Ramos (cell line): ENCODE data around the gene ATRNL1.

Experiments used
- in situ Hi-C: fragments of 300-500 bp; cut with MboI; formaldehyde crosslinking; loops from one replicate; pipeline ENCODE4 v1.14.3; 2022; ENCODE audit warnings: low sequenced_read_pairs; ENCODE audit not compliant: unreplicated experiment

ATRNL1 gene

GRCh38 chr10:115964827-115965226, 871.7 kb downstream of the ATRNL1 start:
- in situ Hi-C loops = no loop called here

DNA sequence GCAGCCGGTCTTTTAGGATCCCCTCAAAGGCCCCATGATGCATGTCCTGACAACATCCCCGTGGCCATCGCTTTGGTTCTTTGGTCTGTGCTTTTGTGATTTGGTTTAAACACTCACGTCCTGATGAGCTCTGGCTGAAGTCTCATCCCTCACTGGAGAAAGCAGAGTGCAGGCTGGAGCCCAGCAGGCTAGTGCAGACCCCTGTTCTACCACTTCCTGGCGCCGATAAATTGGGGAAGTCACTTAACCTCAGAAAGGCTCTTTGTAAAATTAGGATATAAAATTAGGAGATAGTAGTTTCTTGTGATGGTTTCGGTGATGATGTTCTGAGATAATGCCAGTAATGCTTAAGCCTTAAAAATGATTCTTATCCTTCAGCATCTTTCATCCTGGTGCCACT, 872.2 kb downstream of the ATRNL1 start:
- in situ Hi-C loops = no loop called here

- in situ Hi-C loops = no loop called here
These were observed 875.1 kb downstream of the ATRNL1 start for GRCh38 chr10:115968236-115968635.

DNA sequence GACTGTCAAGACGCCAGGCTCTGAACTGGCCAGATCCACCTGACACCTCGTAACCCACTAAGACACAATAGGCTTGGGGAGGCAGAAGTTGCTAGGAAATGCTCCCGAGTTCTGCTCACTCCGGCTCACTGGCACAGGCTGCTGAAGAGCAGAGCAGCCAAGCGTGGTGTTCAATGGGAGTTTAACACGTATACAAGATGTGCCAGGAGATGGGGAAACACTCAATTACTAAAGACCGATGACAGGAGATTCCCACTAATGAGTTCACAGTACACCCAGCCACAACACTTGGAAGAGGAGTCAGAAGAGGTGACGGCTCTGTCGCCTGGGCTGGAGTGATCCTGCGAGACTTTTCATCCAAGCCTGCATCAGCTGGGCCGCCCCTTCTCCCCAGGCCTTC, 876.4 kb downstream of the ATRNL1 start:
- in situ Hi-C loops = no loop called here

DNA sequence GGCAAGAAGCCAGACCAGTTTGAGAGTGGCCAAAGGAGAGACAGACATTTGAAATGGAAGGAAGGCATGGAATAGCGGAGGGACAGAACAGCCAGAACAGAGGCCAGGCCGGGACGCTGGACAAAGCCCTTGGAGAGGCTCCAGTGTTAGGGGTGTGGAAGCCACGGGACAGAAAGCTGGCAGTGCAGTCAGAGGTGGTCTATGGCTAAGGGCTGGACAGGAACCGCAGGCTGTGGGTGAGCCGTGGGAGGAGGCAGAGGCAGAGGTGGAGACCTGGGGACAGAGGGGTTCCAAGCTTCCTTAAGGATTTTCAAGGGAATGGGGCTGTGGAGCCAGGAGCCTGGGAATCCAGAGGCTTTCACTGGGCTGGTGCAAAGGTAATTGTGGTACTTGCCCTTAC, 878.8 kb downstream of the ATRNL1 start:
- in situ Hi-C loops = no loop called here

GRCh38 chr10:115972426-115972825, 879.3 kb downstream of the ATRNL1 start:
- in situ Hi-C loops = no loop called here

DNA sequence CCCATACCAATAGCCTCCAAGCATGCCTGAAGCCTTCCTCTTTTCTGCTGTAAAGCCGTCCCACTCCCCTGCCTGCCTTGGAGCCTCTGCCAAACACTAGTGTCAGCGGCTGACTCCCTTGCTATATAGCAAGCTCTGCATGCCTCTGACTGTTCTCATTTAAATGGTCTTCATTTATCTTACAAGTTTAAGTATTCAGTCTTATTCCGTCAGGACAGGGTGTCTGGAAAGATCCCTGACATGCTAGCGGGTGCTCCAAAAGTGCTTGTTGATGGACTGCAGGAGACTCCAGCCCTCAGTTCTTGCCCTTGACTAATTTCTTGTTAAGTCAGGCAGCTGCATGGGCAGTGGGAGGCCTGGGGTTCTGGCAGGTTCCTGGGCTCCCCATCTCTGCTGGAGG, 881.2 kb downstream of the ATRNL1 start:
- in situ Hi-C loops = no loop called here

DNA sequence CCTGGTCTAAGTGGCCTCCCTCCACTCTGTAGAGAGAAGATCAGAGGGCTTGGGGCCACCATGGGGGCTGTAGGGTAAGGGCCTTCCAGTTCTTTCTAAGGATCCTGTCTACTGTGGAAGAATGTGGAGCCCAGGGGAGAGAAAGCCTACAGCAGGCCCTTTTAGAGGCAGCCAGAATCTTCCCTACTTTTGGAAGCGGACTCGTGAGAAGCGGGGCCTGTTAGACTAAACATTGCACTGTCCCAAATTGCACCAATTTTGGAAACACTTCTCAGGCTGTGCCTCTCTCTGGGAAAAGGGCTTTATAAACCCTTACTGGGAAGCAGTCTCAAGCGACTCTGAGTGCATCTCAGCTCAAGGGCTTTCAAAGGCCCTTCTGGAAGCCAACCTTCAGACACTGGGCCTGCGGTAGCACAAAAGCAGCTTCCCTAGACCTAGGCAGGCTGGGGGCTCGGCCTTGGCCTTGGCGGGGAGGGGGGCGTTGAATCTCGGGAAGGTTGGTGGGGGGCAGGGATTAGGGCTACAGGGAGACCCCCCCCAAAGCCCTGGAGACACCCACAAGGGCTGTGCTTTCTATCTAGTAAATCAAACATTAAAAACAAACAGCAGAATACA, 881.8 kb downstream of the ATRNL1 start:
- in situ Hi-C loops = no loop called here

GRCh38 chr10:115975506-115975905, 882.3 kb downstream of the ATRNL1 start:
- in situ Hi-C loops = no loop called here

- in situ Hi-C loops = no loop called here
These were observed 883.2 kb downstream of the ATRNL1 start for GRCh38 chr10:115976342-115976741.

- in situ Hi-C loops = no loop called here
These were observed 884.7 kb downstream of the ATRNL1 start for GRCh38 chr10:115977855-115978254.

GRCh38 chr10:115979576-115979975, 886.4 kb downstream of the ATRNL1 start:
- in situ Hi-C loops = no loop called here

DNA sequence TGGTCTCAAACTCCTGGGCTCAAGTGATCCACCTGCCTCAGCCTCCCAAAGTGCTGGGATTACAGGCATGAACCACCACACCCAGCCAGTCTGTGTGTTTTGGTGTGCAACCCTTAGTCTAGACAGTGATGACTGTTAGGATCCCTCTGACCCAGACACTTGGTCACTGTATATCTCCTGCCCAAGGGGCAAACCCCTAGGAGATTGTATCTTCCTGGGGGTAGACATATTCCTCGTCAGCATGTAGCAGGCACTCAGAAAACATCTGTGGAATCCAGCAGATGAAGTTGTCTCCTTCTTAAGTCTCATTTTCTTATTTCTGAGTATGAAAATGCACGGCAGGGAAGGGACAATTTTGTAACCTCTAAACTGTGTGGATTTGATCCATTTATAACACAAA, 887.3 kb downstream of the ATRNL1 start:
- in situ Hi-C loops = no loop called here

GRCh38 chr10:115981081-115981480, 887.9 kb downstream of the ATRNL1 start:
- in situ Hi-C loops = no loop called here

DNA sequence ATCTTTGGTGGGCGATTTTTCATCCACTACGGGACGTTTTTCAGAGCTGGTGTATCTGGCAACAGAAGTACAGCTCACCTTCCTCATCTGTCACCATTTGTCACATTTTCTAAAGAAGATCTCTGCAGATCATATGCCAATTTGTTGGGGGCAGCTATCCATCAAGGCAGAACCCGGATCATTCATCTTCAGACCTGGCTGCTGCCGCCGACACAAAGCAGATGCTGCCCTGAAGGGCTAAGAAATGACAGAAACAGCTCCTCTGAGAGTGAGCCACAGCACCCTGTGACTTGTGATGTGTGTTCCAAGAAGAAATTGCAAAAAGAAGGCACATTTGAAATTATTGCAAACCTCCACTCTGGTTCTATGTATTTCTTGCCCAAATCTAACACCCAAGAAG, 888.9 kb downstream of the ATRNL1 start:
- in situ Hi-C loops = no loop called here

- in situ Hi-C loops = no loop called here
These were observed 889.4 kb downstream of the ATRNL1 start for GRCh38 chr10:115982526-115982925.

DNA sequence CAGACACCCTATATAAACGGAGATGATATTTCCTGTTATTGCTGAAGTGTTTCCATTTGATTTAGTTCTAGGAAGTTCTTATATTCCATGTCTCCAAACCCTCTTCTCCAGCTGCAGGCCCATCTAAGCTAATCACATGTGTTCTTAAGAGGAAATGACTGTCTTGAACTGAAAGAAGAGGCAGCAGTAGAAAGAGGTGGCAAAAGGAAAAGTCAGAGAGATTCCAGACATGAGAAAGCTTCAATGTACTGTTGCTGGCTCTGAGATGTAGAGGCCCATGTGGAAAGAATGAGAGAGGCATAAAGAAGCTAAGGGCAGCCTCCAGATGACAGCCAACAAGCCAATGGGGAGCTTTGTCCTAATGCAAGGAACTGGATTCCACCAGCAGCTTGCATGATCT, 892.6 kb downstream of the ATRNL1 start:
- in situ Hi-C loops = no loop called here

GRCh38 chr10:115988380-115988779, 895.2 kb downstream of the ATRNL1 start:
- in situ Hi-C loops = no loop called here

DNA sequence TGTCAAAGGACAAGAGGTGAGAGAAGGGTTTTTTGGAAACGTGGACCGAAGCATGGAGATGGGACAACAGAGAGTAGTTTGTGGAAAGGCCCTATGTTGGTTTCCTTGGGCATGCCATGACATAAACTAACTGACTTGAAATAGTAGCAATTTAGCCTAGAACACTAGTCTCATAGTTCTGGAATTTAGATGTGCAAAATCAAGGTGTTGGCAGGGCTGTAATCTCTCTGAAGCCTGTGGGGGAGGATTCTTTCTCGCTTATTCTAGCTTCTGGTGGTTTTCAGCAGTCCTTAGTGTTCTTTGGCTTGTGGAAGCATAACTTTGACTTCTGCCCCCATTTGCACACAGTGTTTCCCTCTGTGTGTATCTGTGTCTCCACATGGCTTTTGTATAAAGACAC, 896.5 kb downstream of the ATRNL1 start:
- in situ Hi-C loops = no loop called here

DNA sequence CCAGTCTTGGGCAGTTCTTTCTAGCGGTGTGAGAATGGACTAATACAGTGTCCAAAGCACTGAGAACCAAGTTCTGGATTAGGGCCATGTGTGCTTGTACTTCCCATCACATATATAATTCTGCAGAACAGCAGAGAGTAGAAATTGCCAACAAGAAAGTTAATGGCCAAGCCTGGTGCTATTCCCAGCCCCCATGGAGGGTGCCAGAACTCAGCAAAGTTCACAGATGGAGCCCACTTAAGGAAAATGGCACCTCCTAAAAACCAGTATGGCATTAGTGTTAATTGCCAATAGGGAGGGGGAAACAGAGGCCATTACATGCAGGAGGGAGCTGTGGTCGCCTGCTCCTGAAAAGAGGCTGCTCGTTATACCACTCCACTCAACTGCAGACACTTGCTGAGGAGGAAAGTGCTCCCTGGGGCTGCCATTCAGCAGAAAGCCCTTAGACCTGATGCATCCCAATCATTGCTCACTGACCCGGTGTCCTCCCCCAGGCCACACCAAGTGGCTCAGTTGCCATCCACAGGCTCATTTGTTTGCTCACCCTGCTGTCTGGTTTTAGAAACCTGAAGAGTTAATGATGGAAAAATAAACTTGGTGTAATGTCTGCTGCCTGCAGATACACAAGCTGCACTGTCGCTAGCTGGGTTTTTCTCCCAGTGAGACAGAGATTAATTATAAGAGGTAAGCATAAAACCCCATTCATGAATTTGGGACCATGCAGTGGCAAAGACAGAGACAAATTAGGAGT, 899.2 kb downstream of the ATRNL1 start:
- in situ Hi-C loops = no loop called here

DNA sequence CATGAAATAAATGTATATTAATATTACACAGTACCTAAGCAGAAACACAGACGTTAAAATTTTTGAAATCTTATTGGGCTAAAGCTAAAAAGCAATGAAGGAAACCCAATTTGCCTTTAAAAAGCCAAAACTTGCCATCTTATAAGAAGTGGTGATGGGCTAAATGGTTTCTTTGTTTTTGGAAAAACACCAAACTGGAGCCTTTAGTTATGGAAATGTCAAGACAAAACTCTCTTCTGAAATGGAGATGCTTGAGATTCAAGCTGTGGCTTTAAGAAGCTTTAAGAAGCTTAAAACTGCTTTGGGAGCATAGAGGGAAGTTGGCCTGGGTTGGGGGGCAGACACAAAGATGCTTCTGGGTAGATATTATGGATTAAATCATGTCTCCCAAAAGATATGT, 902.9 kb downstream of the ATRNL1 start:
- in situ Hi-C loops = no loop called here

DNA sequence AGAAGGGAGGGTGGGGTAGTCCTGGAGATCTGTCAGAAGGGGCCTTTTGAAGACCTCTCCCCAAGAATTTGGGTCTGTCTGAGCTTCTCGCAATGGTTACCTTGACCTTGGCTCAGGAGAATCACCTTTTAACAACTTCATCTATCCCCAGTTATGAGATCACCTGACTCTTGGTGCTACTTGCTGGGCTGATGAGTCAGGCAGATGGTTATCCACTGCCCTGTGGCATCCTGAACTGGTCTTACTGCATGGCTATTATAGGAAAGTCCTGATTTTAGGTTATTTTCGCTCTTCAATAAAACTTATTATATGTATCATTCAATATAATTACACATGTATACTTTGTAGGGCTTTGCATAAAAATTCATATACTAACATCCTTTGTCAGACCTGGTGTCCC, 905.1 kb downstream of the ATRNL1 start:
- in situ Hi-C loops = no loop called here
